GM19468 (cell line): ENCODE data around the gene MFGE8.

Experiments used
- ATAC-seq: cut with Tn5 transposase; IDR thresholded peaks from one replicate; pipeline ENCODE4 v1.9.1; 2021; ENCODE audit warnings: mild to moderate bottlenecking, moderate library complexity, moderate number of reproducible peaks; ENCODE audit not compliant: unreplicated experiment; ENCODE audit errors: extremely low read depth

The MFGE8 gene

GRCh38 chr15:88877906-88878305 is 35.3 kb downstream of the MFGE8 start:
- no peak for ATAC-seq

- ATAC-seq: no peak
These were observed 35.8 kb downstream of the MFGE8 start for GRCh38 chr15:88877415-88877814.

DNA sequence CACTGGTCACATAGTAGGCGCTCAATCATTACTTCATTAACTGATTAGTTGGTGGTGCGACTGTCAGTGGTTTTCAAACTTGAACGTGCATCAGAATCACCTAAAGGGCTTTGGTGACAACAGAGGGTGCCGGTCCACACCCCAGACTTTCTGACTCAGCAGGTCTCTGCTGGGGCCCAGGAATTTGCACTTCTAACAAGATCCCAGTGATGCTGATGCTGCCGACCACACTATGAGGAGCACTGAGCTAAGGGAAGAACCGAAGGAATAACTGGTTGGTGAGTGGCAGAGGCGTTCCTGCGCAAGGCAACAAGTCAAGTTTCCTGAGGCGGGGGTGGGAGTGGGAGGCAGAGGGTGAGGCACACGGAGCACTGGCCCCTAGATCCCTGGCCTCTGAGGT is 36.6 kb downstream of the MFGE8 start:
- no peak for ATAC-seq

DNA sequence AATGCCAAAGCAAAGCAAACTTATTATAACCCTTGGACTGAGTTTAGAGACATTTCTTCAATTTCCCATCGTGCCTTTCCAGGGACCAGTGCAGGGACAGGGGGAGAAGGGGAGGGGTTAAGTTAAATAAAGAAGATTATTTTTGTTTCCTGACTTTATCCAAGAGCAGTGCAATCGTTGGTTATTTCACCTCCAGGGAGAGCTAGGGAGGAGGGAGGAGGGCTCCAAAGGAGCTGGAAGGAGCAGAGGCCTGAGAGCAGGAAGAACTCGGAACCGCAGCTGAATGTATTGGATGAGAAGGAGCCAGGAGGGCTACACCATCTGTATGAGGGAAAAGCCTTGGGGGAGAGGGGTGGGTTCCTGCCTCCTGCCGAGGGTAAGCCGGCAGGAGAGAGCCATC is 38.5 kb downstream of the MFGE8 start:
- ATAC-seq: no peak

DNA sequence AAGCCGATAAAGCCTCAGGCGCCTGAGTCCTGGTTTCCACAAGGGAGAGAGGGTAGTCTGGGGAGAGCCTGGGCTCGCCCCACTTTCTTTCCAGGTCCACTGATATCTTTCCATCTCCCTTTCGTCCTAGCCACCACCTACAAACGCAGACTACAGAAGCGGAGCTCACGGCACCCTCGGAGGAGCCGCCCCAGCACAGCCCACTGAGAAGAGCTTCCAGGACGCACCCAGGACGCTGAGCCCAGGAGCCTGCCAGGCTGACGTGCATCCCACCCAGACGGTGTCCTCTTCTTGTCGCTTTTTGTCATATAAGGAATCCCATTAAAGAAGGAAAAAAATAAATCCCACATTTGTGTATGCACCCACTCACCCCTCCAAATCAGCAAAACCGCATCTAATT is 38.9 kb downstream of the MFGE8 start:
- no peak for ATAC-seq

DNA sequence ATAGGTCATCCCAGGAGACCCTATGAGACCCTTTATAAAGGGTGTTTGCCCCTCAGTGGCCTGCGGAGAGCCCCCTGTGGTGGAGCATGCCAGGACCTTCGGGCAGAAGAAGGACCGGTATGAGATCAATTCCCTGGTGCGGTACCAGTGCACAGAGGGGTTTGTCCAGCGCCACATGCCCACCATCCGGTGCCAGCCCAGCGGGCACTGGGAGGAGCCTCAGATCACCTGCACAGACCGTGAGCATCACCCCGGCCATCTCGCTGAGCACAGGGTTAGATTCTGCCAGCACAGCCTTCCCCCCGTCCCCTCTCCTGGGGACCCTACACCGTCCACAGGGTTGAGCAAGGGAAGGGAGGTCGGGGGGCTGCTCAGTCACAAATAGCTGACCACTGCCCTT is 39.4 kb downstream of the MFGE8 start:
- ATAC-seq: no peak

DNA sequence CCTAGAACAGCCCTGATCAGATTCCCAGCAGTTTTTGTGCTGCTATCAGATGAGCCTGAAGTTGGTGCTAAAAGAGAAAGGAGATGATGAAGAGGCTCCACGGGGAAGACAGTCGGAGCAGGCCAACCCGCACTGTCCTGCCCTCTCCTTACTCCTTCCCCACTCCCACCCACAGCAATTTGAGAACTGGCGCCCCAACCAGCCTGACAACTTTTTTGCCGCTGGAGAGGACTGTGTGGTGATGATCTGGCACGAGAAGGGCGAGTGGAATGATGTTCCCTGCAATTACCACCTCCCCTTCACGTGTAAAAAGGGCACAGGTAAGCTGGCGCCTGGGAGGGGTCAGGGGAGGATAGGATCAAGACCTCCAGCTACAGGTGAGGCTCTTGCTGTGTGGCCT is 40.5 kb downstream of the MFGE8 start:
- ATAC-seq: no peak

GRCh38 chr15:88872106-88872505 is 41.1 kb downstream of the MFGE8 start:
- ATAC-seq: no peak

GRCh38 chr15:88871313-88871712 is 41.9 kb downstream of the MFGE8 start:
- ATAC-seq: no peak

DNA sequence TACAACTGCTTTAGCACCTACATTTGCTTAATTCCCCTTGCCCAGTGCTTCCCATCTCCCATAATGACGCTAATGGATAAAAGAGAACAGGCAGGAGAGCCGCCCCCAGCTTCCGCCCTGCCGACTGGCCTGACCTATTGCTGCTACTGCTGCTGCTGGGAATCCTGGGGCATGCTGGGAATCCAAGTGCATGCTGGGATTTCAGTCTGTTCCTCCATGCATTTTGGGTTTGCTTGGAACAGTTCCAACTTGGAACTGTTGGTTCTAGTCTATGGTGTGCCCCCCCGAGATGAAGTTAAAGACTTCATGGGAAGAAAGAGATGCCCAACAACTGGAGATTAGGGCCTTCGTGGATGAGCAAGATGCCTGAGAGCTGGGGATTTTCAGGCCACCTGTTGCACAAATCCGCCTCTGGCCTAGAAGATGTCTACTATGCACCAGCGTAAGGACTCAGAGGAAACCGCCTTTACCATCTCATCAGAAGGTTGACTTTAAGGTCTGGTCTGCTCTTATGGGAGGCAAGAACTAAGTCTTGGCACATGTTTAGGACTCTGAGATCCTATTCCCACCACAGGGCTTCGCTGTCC is 46.8 kb downstream of the MFGE8 start:
- no peak for ATAC-seq

DNA sequence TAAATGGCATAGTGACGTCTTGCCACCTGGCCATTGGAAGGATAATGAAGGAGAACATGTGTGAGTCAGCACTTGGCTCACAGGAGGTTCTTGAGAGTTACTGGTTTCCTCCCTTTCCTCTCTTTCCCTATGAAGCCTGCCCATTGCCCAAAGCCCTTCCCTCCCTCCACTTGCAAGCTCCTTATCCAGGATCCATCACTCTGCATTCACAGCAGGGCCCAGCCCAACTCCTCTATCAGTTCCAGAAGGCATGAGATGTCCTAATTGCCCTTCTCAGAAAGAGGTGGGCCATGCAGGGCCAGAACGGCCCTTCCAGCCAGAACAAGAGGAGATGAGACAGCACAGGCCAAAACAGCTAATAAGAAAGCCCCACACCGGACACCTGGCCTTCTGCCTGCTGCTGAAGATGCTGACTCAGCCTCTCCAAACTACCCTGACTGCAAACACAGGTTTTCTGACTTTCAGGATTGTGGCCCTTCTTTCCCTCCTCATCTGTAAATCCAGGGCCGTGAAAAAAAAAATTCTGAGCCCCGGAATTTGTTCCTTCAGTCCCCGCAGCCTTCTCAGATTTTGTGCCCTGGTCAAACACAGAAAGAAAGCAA is 47.6 kb downstream of the MFGE8 start:
- no peak for ATAC-seq

GRCh38 chr15:88864861-88865497 is 48.2 kb downstream of the MFGE8 start:
- ATAC-seq: no peak

GRCh38 chr15:88863412-88863811 is 49.8 kb downstream of the MFGE8 start:
- no peak for ATAC-seq

DNA sequence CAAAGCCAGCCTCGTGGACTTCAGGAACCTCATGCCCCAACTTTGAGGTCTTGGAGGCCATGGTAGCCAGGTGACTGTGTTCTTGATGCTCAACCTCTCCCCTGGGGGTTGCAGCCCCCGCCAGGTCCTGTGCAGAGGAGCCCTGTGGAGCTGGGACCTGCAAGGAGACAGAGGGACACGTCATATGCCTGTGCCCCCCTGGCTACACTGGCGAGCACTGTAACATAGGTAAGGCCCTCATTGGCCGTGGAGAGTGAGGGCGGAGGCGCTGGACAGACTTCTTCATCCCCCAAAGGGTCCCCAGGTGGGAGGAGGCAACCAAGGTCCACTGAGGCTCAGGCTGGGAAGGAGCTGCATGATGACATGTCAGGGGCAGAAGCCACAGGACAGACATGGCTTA is 53.0 kb downstream of the MFGE8 start:
- no peak for ATAC-seq

DNA sequence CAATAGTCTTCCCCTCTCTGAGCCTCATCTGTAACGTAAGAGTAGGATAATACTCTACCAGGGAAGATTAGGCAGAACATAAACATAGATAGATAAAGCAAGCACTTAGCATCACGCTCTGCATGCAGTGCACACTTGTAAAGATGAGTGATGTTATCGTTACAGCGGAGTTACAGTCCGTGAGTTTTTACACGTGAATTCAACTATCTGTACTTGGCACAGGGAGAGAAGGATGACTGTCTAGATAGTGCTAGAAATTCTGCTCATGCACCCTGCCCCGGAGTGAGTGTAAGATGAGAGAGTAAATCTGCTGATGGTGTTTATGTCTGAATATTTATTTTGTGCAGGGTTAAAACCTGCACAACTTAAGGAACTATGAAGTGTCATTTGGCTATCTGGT is 53.6 kb downstream of the MFGE8 start:
- ATAC-seq: no peak

DNA sequence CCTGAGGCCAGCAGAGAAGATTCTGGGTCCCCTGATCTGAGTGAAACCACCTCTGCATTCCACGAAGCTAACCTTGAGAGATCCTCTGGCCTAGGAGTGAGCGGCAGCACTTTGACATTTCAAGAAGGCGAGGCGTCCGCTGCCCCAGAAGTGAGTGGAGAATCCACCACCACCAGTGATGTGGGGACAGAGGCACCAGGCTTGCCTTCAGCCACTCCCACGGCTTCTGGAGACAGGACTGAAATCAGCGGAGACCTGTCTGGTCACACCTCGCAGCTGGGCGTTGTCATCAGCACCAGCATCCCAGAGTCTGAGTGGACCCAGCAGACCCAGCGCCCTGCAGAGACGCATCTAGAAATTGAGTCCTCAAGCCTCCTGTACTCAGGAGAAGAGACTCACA is 54.2 kb downstream of the MFGE8 start:
- no peak for ATAC-seq

GRCh38 chr15:88852476-88852875 is 60.7 kb downstream of the MFGE8 start:
- ATAC-seq: no peak

- ATAC-seq: no peak
These were observed 63.7 kb downstream of the MFGE8 start for GRCh38 chr15:88849376-88850072.
